Ovary (tissue), 9 donors: ENCODE data around the gene PLD6. TPM values are rescaled to one million over a fixed set of nuclear protein-coding genes. Genes with fewer than 3 reads are reported as not detected.
A peak's percentile ranks its signal among the peaks of the same experiment; 100 is the strongest.

Experiments used
- DNase-seq, 5 donors: peaks; one replicate each; pipeline ENCODE4 v3.0.0-alpha.2; 2019 to 2020
- H3K27ac ChIP-seq, 2 donors: fragments of 200-600 bp; one replicate each; pipeline versions ENCODE4 v1.5.1 to v1.8.0; 2019 to 2022
- H3K27me3 ChIP-seq: fragments of 200-600 bp; one replicate; pipeline ENCODE4 v1.8.0; 2022
- H3K36me3 ChIP-seq: fragments of 200-600 bp; sonication (generic); one replicate; pipeline ENCODE4 v1.5.1; 2019
- H3K4me1 ChIP-seq: one replicate; pipeline ENCODE4 v1.8.1; 2013; ENCODE audit warnings: mild to moderate bottlenecking, moderate library complexity; ENCODE audit not compliant: insufficient read depth
- H3K4me3 ChIP-seq: fragments of 200-600 bp; sonication (generic); one replicate; pipeline ENCODE4 v1.5.1; 2017
- H3K9me3 ChIP-seq, 2 donors: fragments of 200-600 bp in 1 of 2; sonication (generic) in 1 of 2; one replicate each; pipeline versions ENCODE4 v1.5.1 to v1.8.1; 2013 to 2019; ENCODE audit warnings: mild to moderate bottlenecking in 1 of 2, moderate library complexity in 1 of 2
- EP300 ChIP-seq: sonication (generic); formaldehyde crosslinking; IDR thresholded peaks from one replicate; pipeline ENCODE4 v1.6.1; 2017; ENCODE audit warnings: antibody characterized with exemption
- POLR2A ChIP-seq: fragments of 450-650 bp; IDR thresholded peaks from one replicate; pipeline ENCODE4 v1.6.1; 2017; ENCODE audit warnings: antibody characterized with exemption, mild to moderate bottlenecking, moderate library complexity
- WGBS, 3 donors: extraction: QIAGEN DNeasy Blood & Tissue Kit in 1 of 3; methylation state at CpG; one replicate each; pipeline versions ENCODE4 v1.1.5 to v1.1.7; 2013 to 2017; 5-methylcytosine and 5-hydroxymethylcytosine counted together
- intact Hi-C, 4 donors: fragments of 100-400 bp; cut with DNase I; formaldehyde crosslinking; loops; one replicate each; pipeline versions ENCODE4 v1.11.0 to v1.15.1; 2022 to 2023
- polyA plus RNA-seq, 2 donors: library from polyadenylated mRNA; stranded (reverse); fragments of 200-250 nt in 1 of 2; fragments of 350-450 nt in 1 of 2; fragmentation: Illumina TruSeq in 1 of 2; extraction: RNeasy Lipid Tissue Mini Kit (QIAGEN cat#74804) in 1 of 2; gene quantifications; one replicate each; pipeline ENCODE4 v1.2.3, GENCODE V29; 2013 to 2014
- total RNA-seq, 7 donors: library from RNA; depleted of rRNA in 2 of 7; stranded (reverse); fragments of >200 nt in 2 of 7; fragmentation: NEBNext Ultra II Directional in 3 of 7; extraction: Animal tissue kit (Norgen Biotek cat#: 25700) in 3 of 7; gene quantifications; one replicate each; pipeline versions ENCODE4 v1.1.0 to v1.2.4, GENCODE V29; 2016 to 2023
- TF ChIP-seq, protein P1 (sequence below), 3 donors: fragments of 450-650 bp in 2 of 3; fragments of 200-600 bp in 1 of 3; IDR thresholded peaks; one replicate each; pipeline versions ENCODE4 v1.5.1 to v1.8.0; 2016 to 2022; ENCODE audit warnings: antibody characterized with exemption in 3 of 3, mild to moderate bottlenecking in 1 of 3
- donor health status: DM: no; HTN: no; CAD: no; lungs with moderate emphysema.
- donor health status: DM: no; HTN: no; CAD: no.
- donor health status: Bipolar disorder and iron deficiency.
- donor health status: DM: yes; HTN: yes; CAD: no.
- donor health status: DM: no; HTN: no; CAD: no.
- donor health status: DM: yes; HTN: yes; CAD: no.

PLD6 gene
- total and polyA plus RNA-seq, 9 donors, result 2.7 to 12.8 (median 7.3) TPM

DNA sequence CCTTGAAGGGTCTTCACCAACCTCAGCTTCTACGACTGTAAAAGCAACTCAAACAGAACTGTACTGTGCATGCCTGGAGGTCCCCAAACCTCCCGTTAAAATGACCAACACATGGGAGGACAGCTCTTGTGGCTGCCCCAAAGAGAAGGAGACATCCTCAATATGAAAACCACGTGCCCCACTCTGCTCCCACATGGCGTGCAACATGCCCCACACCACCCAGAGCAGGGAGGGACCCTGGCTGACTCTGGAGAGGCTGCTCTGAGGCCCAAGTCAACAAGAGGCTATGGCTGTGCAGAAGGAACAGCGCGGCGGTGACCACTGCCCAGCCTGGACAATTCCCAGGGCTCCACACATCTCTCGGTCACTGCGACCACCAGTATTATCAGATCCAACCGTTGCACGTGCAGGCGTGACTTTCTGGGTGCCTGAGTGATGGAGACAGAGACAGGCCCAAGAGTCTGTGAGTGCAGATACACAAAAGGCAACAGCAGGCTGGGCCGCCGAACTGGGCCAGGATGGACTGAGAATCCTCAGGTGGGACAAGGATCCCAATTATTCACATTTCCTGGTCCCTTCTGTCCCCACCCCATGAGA, 1.4 kb downstream of the PLD6 start:
- DNase-seq, result no peak
- Histone ChIP-seq H3K4me1 (peaks cover 30% of the 10 kb centered on the region), H3K27me3 (no peaks in the 10 kb centered on the region), H3K9me3 (no peaks in the 10 kb centered on the region), H3K4me3 (peak overlapping the region; percentile 40), H3K27ac (peak overlapping the region in 1 of 2 donors; percentile 90), H3K36me3 (no peaks in the 10 kb centered on the region)
- intact Hi-C loops, result no loop called here
- 53 to 65% (median 56%) methylated on average over 14 of the region's 14 CpGs for WGBS, 3 donors
- TF ChIP-seq POLR2A, result no peak
- TF ChIP-seq EP300, result no peak
- TF ChIP-seq, protein P1, sequence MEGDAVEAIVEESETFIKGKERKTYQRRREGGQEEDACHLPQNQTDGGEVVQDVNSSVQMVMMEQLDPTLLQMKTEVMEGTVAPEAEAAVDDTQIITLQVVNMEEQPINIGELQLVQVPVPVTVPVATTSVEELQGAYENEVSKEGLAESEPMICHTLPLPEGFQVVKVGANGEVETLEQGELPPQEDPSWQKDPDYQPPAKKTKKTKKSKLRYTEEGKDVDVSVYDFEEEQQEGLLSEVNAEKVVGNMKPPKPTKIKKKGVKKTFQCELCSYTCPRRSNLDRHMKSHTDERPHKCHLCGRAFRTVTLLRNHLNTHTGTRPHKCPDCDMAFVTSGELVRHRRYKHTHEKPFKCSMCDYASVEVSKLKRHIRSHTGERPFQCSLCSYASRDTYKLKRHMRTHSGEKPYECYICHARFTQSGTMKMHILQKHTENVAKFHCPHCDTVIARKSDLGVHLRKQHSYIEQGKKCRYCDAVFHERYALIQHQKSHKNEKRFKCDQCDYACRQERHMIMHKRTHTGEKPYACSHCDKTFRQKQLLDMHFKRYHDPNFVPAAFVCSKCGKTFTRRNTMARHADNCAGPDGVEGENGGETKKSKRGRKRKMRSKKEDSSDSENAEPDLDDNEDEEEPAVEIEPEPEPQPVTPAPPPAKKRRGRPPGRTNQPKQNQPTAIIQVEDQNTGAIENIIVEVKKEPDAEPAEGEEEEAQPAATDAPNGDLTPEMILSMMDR (IDR thresholded peaks at IDR 0.05), result no peak

DNA sequence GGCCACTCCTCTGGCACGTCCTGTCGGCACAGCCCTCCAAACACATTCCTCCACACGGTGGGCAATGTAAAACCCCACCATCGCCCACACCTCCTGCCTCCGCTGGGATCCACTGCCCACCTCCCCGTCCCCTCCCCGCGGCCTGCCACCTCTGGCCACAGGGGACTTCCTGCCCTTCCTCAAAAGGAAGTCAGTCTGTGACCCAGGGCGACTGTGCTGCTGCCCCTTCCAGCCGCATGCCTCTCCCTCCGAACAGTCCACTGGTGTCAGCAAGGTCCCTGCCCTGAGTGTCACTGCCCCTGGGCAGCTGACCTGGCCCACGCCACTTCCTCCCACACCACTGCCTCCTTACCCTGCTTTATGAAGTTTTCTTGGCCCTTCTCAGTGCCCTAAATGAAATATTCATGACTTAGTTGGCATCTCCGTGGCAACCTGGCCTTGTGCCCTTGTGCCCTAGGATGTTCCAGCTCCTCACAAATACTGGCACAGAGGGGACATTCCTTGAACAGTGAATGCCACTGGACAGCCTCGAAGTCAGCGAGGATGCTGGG, 2.0 kb downstream of the PLD6 start:
- no peak for DNase-seq
- 61 to 77% (median 72%) methylated on average over 15 of the region's 15 CpGs for WGBS, 3 donors
- Histone ChIP-seq H3K4me1 (peaks cover 30% of the 10 kb centered on the region), H3K9me3 (no peaks in the 10 kb centered on the region), H3K36me3 (no peaks in the 10 kb centered on the region), H3K27me3 (no peaks in the 10 kb centered on the region), H3K4me3 (no peak overlapping the region), H3K27ac (peak overlapping the region in 1 of 2 donors; percentile 90)
- intact Hi-C loops, result no loop called here
- TF ChIP-seq POLR2A (no peak), EP300 (no peak)
- TF ChIP-seq, protein P1 (IDR thresholded peaks at IDR 0.05), result no peak

DNA sequence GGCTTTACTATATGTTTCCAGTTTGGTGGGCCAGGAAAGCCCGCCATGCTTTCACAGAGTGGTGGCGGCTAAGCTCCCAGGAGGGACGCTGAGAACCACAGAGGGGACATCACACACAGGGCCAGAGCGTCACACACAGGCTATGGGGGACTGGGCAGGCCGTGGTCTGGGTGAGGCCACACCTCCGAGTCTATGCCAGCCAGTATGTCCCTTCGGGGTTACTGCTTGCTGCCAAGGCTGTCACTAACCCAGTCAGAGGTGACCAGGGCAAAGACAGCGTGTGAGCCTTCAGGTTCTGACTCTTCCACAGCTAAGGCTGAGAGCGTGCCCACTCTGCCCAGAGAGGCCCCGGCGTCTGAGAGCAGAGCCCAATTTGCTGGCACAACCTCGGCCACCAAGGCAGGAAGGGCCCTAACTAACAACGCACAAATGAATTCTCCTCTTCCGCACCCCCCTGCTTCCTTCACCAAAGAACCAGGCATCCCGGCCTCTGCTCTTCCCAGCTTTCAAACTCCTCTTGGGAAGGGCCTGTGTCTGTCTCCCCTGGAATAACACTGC, 2.9 kb downstream of the PLD6 start:
- Histone ChIP-seq H3K27ac (peak overlapping the region in 1 of 2 donors; percentile 90), H3K9me3 (no peaks in the 10 kb centered on the region), H3K27me3 (no peaks in the 10 kb centered on the region), H3K4me3 (no peak overlapping the region), H3K36me3 (no peaks in the 10 kb centered on the region), H3K4me1 (peaks cover 30% of the 10 kb centered on the region)
- WGBS, 3 donors, result 82 to 88% (median 88%) methylated on average over 15 of the region's 15 CpGs
- no peak for DNase-seq
- TF ChIP-seq, protein P1 (IDR thresholded peaks at IDR 0.05), result no peak
- TF ChIP-seq POLR2A (no peak), EP300 (no peak)
- intact Hi-C loops, result no loop called here

DNA sequence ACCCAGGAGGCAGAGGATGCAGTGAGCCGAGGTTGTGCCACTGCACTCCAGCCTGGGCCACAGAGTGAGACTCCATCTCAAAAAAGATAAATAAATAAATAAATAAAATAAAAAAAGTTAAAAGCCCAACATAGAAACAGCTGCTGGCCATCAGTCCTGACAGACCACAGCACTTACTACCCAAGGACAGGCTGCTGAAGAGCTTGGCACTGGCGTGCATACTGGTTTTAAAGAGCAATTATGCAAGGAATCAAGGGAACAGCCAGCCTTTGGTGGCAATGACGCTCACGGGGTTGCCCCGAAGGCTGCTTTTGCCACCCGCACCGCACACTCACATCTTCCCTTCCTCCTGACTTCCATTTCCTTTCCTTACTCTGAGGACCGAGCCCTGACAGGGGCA, 4.2 kb downstream of the PLD6 start:
- H3K27ac ChIP-seq, result peak overlapping the region in 1 of 2 donors; percentile 15
- TF ChIP-seq EP300, result no peak
- no peak for TF ChIP-seq POLR2A
- TF ChIP-seq, protein P1 (IDR thresholded peaks at IDR 0.05), result no peak
- no peaks in the 10 kb centered on the region for H3K9me3 ChIP-seq
- intact Hi-C loops, result no loop called here
- peak in 1 of 5 donors; percentile 45 for DNase-seq
- peaks cover 30% of the 10 kb centered on the region for H3K4me1 ChIP-seq
- no peaks in the 10 kb centered on the region for H3K27me3 ChIP-seq
- H3K4me3 ChIP-seq, result no peak overlapping the region
- no peaks in the 10 kb centered on the region for H3K36me3 ChIP-seq
- WGBS, 3 donors, result 45 to 70% (median 55%) methylated on average over 8 of the region's 8 CpGs
